DMS153 (cell line): ENCODE data around the gene TBCD.
"Not testable (repeated sequence)": the region's sequence is repeated elsewhere in the genome, so short reads cannot be mapped to it uniquely, and the experiment has no call there.

Experiments
- DNase-seq: peaks from one replicate; lab custom pipeline; 2025; lab: John Stamatoyannopoulos, UW

TBCD gene

GRCh38 chr17:82767041-82767754, 15.3 kb downstream of the TBCD start:
- DNase-seq = no peak

GRCh38 chr17:82769041-82769440, 17.2 kb downstream of the TBCD start:
- DNase-seq = no peak

GRCh38 chr17:82772026-82772425, 20.2 kb downstream of the TBCD start:
- DNase-seq = no peak

- not testable (repeated sequence) for DNase-seq
Measured at GRCh38 chr17:82774456-82774855, 22.6 kb downstream of the TBCD start.

- DNase-seq = peak; percentile 13
Measured at GRCh38 chr17:82775001-82775823, 23.3 kb downstream of the TBCD start.

GRCh38 chr17:82776454-82776853, 24.6 kb downstream of the TBCD start:
- no peak for DNase-seq

- DNase-seq = not testable (repeated sequence)
Measured at GRCh38 chr17:82777778-82778375, 26.0 kb downstream of the TBCD start.

GRCh38 chr17:82779541-82779940, 27.7 kb downstream of the TBCD start:
- DNase-seq = no peak

- no peak for DNase-seq
Measured at GRCh38 chr17:82780195-82780594, 28.3 kb downstream of the TBCD start.

GRCh38 chr17:82780971-82781893, 29.4 kb downstream of the TBCD start:
- no peak for DNase-seq

GRCh38 chr17:82781894-82782274, 30.0 kb downstream of the TBCD start:
- peak; percentile 49 for DNase-seq

GRCh38 chr17:82782657-82783207, 30.9 kb downstream of the TBCD start:
- DNase-seq = no peak

GRCh38 chr17:82783498-82783897, 31.6 kb downstream of the TBCD start:
- DNase-seq = no peak

- not testable (repeated sequence) for DNase-seq
Measured at GRCh38 chr17:82785581-82785980, 33.7 kb downstream of the TBCD start.

GRCh38 chr17:82786427-82786826, 34.6 kb downstream of the TBCD start:
- no peak for DNase-seq

GRCh38 chr17:82787081-82787848, 35.4 kb downstream of the TBCD start:
- DNase-seq = no peak

GRCh38 chr17:82788206-82789001, 36.5 kb downstream of the TBCD start:
- DNase-seq = no peak

GRCh38 chr17:82789051-82789592, 37.3 kb downstream of the TBCD start:
- no peak for DNase-seq

- no peak for DNase-seq
Measured at GRCh38 chr17:82789806-82790205, 37.9 kb downstream of the TBCD start.

- no peak for DNase-seq
Measured at GRCh38 chr17:82790391-82790790, 38.5 kb downstream of the TBCD start.
